GM21737 (cell line): ENCODE results near the gene IGFBP4.
"Not testable (repeated sequence)": the region's sequence is repeated elsewhere in the genome, so short reads cannot be mapped to it uniquely, and the experiment has no call there.

ENCODE experiments used
- ATAC-seq: cut with Tn5 transposase; IDR thresholded peaks from one replicate; pipeline ENCODE4 v1.9.1; 2021; ENCODE audit warnings: mild to moderate bottlenecking, moderate library complexity; ENCODE audit not compliant: unreplicated experiment

The IGFBP4 gene

DNA sequence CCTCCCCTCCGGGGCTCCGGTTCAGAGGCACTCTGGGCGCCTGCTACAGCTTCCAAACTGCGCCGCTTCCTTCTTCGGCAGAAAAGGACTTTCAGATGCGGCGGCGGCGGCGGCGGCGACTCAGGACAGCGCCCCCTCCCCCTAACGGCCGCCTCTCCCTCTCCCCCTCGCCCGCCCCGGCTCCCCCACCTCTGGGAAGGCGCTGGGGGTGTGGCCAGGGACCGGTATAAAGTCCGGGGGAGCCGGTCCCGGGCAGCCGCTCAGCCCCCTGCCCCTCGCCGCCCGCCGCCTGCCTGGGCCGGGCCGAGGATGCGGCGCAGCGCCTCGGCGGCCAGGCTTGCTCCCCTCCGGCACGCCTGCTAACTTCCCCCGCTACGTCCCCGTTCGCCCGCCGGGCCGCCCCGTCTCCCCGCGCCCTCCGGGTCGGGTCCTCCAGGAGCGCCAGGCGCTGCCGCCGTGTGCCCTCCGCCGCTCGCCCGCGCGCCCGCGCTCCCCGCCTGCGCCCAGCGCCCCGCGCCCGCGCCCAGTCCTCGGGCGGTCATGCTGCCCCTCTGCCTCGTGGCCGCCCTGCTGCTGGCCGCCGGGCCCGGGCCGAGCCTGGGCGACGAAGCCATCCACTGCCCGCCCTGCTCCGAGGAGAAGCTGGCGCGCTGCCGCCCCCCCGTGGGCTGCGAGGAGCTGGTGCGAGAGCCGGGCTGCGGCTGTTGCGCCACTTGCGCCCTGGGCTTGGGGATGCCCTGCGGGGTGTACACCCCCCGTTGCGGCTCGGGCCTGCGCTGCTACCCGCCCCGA lies at the start of gene IGFBP4:
TSS of gene IGFBP4 (plus strand) at position 255 of the 792 bp plus-strand sequence. CDS start at position 541, 286 bp downstream.
- ATAC-seq, result no peak

- ATAC-seq, result no peak
Observed at GRCh38 chr17:40399185-40399584, 44.1 kb upstream of the IGFBP4 start.

DNA sequence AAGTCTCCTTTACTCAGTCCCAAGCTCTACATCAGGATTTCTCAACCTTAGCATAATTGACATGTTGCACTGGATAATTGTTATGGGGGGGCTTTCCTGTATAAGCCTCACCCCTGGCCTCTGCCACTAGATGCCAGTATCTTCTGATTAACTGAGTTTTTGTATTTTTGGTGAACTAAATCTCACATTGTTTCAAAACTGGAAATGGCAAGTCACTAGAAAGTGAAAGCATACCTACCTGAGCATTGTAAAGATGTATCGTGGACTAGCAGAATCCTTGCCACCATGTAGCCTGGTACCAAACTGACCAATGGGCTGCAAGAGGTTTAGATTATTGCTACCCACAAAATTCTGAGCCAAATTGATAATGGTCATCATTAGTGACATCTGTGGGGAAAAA lies 40.6 kb upstream of the IGFBP4 start:
- ATAC-seq, result no peak

- no peak for ATAC-seq
Observed at GRCh38 chr17:40404003-40404402, 39.2 kb upstream of the IGFBP4 start.

- ATAC-seq, result no peak
Observed at GRCh38 chr17:40407460-40407859, 35.8 kb upstream of the IGFBP4 start.

- ATAC-seq, result not testable (repeated sequence)
Observed at GRCh38 chr17:40409540-40409939, 33.7 kb upstream of the IGFBP4 start.

DNA sequence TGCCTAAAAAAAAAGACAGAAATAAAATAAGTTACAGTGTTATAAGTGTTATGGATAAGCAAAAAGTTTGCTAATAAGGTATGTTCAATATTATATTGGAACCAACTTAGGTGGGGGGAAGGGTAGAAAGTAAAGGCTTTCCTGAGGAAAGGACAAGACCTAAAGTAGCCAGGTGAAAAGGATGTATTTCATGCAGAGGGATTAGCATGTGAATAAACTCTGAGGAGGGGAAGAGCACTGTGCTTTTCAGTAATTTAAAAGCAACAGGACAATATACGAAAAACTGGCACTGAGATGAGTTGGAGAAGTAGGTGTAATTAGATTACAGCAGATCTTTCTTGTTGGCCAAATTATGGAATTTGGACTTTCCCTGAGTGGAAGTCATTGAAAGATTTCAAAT lies 33.2 kb upstream of the IGFBP4 start:
- ATAC-seq, result no peak

DNA sequence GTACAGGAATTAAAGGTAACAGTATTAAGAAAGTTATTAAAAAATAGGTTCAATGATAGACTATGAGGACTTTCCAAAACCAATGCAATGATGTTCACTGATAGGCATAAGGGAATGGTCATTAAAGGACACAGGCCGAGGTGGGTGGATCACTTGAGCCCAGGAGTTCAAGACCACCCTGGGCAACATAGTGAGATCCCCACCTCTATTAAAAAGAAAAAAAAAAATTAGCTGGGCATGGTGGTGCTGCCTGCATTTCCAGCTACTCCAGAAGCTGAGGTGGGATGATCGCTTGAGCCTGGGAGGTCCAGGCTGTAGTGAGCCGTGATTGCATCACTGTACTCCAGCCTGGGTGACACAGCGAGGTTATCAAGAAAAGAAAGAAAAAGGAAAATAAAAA lies 31.4 kb upstream of the IGFBP4 start:
- ATAC-seq, result no peak

DNA sequence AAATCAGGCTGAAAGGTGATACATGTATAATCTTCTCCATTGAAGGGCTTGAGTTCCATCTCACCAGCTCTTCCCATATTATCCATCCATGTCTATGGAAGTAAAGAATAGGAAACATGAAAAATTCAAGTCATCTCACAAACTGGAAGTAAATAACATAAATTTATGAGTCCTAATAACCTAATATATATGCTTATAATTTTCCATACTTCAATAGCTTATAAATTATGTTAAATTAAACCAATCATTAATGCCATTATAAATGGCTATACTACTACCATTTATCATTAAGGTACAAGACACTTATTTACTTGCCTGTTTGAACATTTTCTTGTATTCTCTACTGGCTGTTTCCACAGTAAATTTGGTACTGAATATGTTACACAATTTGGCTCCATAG lies 30.4 kb upstream of the IGFBP4 start:
- no peak for ATAC-seq

DNA sequence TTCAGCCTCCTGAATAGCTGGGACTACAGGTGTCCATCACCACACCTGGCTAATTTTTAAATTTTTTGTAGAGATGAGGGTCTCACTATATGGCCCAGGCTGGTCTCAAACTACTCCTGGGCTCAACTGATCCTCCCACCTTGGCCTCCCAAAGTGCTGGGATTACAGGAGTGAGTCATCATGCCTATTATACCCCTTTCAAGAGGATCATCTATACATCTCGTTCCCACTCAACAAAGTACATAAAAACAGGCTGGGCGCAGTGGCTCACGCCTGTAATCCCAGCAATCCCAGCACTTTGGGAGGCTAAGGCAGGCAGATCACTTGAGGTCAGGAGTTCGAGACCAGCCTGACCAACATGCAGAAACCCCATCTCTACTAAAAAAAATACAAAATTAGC lies 28.9 kb upstream of the IGFBP4 start:
- not testable (repeated sequence) for ATAC-seq

GRCh38 chr17:40415390-40415789 lies 27.9 kb upstream of the IGFBP4 start:
- no peak for ATAC-seq

GRCh38 chr17:40416671-40417070 lies 26.6 kb upstream of the IGFBP4 start:
- ATAC-seq, result no peak

DNA sequence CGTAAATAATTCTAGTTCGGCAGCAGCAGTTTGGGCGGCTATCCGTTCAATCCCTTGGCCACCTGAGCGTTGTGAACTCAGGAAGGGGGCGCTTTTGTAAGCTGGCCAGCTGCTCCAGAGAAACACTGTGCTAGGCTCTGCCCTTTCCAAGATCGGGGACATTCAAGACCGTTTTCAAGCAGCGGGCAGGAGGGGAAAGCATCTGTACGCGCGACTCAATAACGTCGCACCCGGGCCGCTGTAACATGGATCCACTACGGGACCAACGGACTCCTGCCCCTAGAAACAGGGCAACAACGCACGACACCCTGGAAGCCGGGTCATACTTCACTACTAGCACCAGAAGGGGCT lies 26.0 kb upstream of the IGFBP4 start:
- no peak for ATAC-seq

DNA sequence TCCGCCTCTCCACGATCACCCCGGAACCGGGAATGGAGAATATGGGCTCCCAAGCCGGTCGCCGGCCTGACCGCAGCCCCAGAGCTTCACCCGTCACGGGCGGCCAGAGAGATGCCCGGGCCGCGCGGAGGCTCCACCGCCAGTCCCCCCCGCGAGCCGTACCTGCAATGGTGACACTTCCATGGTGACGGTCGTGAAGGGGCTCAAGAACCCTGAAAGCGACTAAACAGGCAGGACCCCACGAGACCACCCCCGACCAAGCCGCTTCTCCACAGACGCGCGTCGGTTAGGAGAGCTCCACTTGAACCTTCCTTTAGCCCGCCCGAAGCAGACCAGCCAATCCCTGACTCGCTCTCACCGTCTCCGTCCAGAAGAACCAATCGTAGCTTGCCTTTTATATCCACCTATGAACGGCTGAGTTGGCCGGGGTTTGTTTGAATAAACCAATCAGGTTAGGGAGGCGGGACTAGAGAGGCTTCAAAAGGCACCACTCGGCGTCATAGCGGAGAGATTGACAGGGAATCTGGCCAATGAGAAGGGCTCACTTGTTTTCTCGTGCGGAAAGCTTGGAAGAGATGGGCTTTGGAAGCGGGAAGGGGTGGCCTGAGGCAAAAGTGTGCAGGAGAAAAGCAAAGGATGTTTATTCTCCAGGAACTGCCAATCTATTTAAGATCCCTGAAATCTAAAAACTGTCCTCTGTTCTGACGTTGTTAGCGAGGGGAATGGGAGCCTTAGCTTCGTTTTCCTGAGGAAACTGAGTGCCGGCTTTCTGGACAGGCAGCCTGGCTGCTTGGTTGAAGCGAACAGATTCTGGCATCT lies 25.4 kb upstream of the IGFBP4 start, which contains the start of gene TOP2A:
TSS of gene TOP2A (minus strand) at position 288 of the 819 bp plus-strand sequence. CDS start at position 183, 105 bp downstream.
- ATAC-seq, result peak; percentile 92

DNA sequence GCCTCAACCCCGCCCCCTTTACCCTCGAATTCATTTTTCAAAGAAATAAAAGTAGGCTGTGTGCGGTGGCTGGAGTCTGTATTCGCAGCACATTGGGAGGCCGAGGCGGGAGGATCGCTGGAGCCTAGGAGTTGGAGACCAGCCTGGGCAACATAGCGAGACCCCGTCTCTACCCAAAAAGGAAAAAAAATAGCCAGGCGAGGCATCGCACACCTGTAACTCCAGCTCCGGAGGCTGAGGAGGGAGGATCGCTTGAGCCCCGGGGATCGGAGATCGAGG lies 24.9 kb upstream of the IGFBP4 start:
- ATAC-seq, result no peak

DNA sequence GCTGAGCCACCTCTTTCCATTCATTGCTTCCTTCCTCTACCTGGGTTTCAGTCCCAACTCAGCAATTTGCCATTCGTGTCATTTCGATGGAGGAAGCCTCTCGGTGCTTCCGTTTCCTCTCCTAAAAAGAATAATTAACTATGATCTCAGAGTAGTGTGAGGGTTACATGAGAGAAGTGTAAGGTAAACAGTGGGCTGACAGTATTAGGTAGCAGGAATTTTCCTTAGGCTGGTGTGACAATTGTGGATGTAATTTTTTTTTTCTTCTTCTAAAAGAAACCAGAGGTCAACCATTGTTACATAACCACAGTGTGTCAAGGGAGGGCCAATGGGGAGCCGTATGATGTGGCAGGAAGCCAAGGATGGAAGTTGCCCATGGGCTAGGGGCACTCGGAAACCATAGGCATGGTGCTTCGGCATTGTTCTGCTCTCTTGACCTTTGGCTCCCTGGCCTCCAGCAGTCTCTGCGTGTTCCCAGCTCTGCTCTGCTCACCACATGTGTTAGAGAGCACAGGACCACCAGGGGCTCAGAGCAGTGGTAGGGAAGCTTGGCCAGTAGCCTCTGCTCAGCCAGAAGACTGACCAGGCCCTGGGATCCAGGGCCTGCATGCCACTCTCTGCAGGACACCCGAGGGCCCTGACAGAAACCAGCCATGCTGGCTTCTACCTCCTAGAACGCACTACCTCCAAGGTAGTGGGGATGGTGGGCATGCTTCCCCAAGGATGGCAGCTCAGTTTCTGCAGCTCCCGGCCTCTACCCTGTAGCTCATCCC lies 23.5 kb upstream of the IGFBP4 start:
- ATAC-seq, result no peak

- no peak for ATAC-seq
Observed at GRCh38 chr17:40422990-40423633, 20.1 kb upstream of the IGFBP4 start.

DNA sequence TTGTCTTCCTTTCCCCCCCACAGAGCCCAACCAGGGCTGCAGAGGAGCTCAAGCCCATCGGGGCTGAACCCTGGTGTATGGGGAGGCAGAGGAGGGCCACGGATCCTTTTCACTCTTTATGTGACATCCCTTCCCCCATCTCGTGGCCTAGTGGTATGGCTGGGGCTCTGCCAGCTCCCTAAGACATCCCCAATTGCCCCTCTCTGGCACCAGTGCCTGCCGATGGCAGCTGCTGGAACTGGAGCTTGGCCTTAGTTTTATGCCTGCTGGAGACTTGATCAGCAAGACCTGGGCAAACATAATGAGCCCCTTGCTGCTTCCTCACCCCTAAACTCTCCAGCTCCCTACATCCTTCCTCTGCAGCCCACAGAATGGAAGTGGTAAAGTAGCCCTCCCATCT lies 17.5 kb upstream of the IGFBP4 start:
- no peak for ATAC-seq

GRCh38 chr17:40427002-40427491 lies 16.2 kb upstream of the IGFBP4 start:
- ATAC-seq, result no peak

GRCh38 chr17:40430272-40431230 lies 12.7 kb upstream of the IGFBP4 start:
- no peak for ATAC-seq
